Medulla oblongata (tissue), 1 donor: ENCODE results near the gene SCNN1G.

ENCODE experiments used
- DNase-seq: peaks from one replicate; pipeline ENCODE4 v3.0.0-alpha.2; 2015; ENCODE audit errors: extremely low spot score

The SCNN1G gene

GRCh38 chr16:23202166-23202565 is 19.6 kb downstream of the SCNN1G start:
- DNase-seq: no peak

- DNase-seq: no peak
Observed at GRCh38 chr16:23206986-23207385, 24.4 kb downstream of the SCNN1G start.

- no peak for DNase-seq
Observed at GRCh38 chr16:23207485-23207884, 24.9 kb downstream of the SCNN1G start.

GRCh38 chr16:23209606-23210005 is 27.1 kb downstream of the SCNN1G start:
- DNase-seq: no peak

- no peak for DNase-seq
Observed at GRCh38 chr16:23213831-23214230, 31.3 kb downstream of the SCNN1G start.

- no peak for DNase-seq
Observed at GRCh38 chr16:23214796-23215195, 32.3 kb downstream of the SCNN1G start.

GRCh38 chr16:23215435-23215834 is 32.9 kb downstream of the SCNN1G start:
- no peak for DNase-seq

GRCh38 chr16:23216658-23217246 is 34.2 kb downstream of the SCNN1G start:
- no peak for DNase-seq

- DNase-seq: no peak
Observed at GRCh38 chr16:23217646-23218045, 35.1 kb downstream of the SCNN1G start.

- DNase-seq: no peak
Observed at GRCh38 chr16:23222929-23223328, 40.4 kb downstream of the SCNN1G start.

GRCh38 chr16:23223368-23223767 is 40.8 kb downstream of the SCNN1G start:
- no peak for DNase-seq

GRCh38 chr16:23225109-23225508 is 42.6 kb downstream of the SCNN1G start:
- DNase-seq: no peak

GRCh38 chr16:23225634-23226033 is 43.1 kb downstream of the SCNN1G start:
- no peak for DNase-seq

GRCh38 chr16:23227529-23227928 is 45.0 kb downstream of the SCNN1G start:
- no peak for DNase-seq

GRCh38 chr16:23229714-23230113 is 47.2 kb downstream of the SCNN1G start:
- no peak for DNase-seq

GRCh38 chr16:23232806-23233205 is 50.3 kb downstream of the SCNN1G start:
- DNase-seq: no peak

GRCh38 chr16:23235176-23235575 is 52.6 kb downstream of the SCNN1G start:
- DNase-seq: no peak

GRCh38 chr16:23236983-23237382 is 54.4 kb downstream of the SCNN1G start:
- DNase-seq: no peak

- no peak for DNase-seq
Observed at GRCh38 chr16:23240994-23241393, 58.4 kb downstream of the SCNN1G start.

GRCh38 chr16:23244122-23244521 is 61.6 kb downstream of the SCNN1G start:
- no peak for DNase-seq

GRCh38 chr16:23245268-23245667 is 62.7 kb downstream of the SCNN1G start:
- peak; percentile 19 for DNase-seq

GRCh38 chr16:23248261-23249194 is 66.0 kb downstream of the SCNN1G start:
- peak; percentile 12 for DNase-seq

GRCh38 chr16:23249830-23250229 is 67.3 kb downstream of the SCNN1G start:
- no peak for DNase-seq
